Erythroblast (primary cell): ENCODE results near the gene NKD1.
"Not testable (repeated sequence)": the region's sequence is repeated elsewhere in the genome, so short reads cannot be mapped to it uniquely, and the experiment has no call there.

Source experiments
- DNase-seq, 2 experiments: peaks; one replicate each; lab custom pipeline; 2025; lab: John Stamatoyannopoulos, UW
- GATA1 ChIP-seq: IDR thresholded peaks from 2 replicates; pipeline ENCODE4 v1.6.1; 2011; ENCODE audit warnings: low read depth, mild to moderate bottlenecking, control low read depth, low read length, moderate library complexity
- POLR2A ChIP-seq: IDR thresholded peaks from 2 replicates; pipeline ENCODE4 v1.6.1; 2011; ENCODE audit warnings: mild to moderate bottlenecking, low read length

NKD1 gene

DNA sequence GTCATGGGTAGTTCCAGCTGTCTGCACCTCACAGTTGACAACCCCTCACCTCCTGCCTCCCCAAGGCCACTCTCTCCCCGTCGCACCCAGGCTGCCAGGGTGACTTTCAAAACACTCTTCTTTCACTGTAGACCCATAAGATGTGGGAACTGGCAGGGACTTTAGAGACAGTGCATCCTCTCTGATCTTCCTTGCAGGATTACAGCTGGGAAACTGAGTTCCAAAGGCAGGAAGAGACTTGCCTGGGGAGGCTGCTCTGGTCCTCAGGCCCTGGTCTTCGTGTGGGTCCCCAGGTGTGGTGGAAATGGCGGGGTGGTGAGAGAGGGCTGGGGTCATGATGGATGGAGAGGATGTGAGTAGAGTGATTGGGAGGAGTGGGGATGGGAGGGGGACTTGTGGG is 21.9 kb upstream of the NKD1 start:
- no peak for TF ChIP-seq GATA1
- TF ChIP-seq POLR2A, result no peak
- no peak for DNase-seq

DNA sequence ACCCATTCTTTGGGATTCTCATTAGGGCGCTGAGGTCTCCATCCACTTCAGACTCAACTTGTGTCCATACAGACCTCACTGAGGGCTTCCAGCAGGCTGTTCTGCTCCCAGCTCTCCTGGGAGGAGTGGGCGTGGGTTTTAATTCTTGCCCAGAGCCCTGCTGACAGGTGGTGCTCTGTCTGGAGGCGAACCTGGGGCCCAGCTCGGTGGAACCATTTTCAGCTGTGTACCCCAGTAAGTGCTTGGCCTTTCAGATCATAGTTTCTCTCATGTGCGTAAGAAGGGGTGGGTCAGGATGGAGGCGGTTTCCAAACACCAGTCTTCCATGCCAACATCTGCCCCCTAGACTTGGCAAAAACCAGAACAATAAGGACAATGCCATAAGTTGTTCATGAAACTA is 21.4 kb upstream of the NKD1 start:
- DNase-seq, result no peak
- TF ChIP-seq GATA1 (no peak), POLR2A (no peak)

DNA sequence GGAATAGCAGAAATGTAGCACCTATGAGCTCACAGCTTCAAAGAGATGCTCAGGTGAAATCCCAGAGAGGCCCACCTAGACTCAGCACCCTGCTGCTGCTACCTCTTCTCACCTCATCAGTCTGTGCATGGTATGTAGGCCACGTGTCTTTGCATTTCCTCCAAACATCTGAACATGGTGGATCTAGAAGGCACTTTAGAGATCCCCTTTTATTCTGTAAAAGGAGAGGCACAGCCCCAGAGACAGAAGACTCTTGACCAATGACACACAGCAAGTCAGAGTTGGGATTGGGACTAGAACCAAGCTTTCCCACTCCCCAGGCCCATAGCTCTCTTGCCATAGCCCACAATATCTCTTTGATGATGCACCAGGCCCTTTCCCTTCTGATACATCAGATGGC is 19.4 kb upstream of the NKD1 start:
- TF ChIP-seq GATA1 (no peak), POLR2A (no peak)
- DNase-seq, result no peak

DNA sequence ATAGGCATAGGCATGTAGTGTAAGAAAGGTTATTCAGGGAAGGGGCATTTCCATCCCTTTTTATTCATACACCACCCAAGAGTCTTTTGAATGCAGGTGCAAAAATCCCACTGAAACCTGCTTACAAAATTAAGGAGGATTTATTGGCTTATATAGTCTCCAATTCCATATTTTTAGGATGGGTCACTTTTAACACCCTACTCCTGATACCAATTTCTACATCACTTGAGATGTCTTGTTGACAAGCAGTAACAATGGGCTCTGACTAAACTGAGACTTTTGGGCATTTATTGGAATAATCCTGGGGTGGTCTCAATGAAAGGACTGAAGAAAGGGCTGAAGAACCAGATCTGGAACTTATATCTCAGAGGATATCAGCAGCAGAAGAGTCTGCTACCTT is 18.9 kb upstream of the NKD1 start:
- TF ChIP-seq POLR2A (no peak), GATA1 (no peak)
- no peak for DNase-seq

DNA sequence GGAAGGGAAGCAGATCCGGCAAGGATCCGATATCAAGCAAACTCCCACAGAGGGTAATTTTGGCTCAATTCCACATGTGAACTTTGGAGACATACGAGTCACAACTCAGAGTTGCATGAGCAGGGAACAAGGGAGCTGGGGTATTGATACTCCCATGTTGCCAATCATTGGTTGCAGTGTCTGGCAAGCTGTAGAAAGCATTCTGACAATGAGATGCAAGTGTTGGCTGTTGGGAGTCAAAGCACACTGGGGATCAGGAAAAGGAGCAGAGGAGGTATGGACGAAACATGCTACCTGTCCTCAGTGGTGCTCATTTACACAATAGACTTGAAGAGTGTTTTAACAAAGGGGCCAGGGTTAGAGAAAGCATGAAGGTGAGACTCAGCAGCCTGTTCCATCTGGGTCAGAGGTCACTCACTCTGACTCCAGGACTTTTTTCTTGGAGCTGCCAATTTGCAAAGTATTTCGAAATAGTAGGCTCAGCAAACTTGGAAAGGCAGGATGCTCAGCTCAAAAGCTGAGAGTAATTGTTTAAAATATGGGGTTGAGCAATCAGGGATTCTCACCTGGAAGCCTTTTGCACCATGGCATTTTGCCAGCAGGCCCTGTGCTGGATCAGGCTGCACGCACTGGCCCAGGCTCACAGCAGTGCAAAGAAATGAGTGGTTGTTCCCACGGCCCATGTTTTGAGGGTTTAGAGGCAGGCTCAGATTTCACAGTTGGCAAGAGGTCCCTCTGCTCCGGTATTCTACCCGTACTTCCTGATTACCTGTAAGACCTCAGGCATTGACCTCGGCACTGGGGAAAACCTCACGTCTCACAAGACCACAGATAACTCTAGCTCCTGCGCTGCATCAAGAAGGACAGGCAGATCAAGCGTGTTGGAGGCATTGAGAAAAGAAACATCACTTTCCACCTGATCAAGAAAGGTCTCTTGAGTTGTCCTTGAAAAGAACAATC is 17.6 kb upstream of the NKD1 start:
- TF ChIP-seq POLR2A (no peak), GATA1 (no peak)
- DNase-seq, result no peak

DNA sequence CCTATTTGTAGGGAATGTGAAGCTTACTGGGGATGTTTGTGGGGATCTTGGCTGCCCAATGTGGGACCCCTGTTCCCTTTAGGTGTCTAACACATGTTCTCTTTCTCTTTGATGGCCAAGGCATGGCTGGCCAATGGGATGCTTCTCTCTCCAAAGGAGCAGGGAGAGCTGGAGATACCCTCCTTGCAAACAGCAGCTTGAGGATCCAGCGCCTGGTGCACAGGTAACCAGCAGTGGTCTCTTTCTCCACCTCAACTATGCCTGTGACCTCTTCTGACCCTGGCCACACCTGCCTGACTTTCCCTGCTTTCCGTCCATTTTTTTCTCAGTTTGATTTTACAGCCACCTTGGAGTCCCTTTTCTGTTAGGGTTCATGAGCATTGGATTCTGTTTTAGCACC is 16.8 kb upstream of the NKD1 start:
- no peak for TF ChIP-seq GATA1
- no peak for TF ChIP-seq POLR2A
- no peak for DNase-seq

DNA sequence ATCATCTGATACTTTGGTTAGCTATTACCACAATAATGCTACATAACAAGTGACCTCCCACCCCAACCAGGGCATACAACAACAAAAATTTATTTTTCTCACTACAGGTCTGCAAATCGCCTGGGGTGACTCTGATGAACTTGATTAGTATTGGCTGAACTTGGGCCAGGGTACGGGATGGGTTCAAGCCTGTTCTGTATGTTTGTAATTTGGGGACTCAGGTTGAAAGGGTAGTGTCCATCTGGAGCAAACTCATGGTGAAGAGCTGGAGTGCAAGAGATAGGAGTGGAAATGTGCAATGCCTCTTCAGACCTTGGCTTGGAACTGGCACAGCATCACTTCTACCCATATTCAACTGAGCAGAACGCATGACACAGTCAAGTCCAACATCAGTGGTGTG is 16.3 kb upstream of the NKD1 start:
- no peak for DNase-seq
- TF ChIP-seq GATA1, result no peak
- TF ChIP-seq POLR2A, result no peak

DNA sequence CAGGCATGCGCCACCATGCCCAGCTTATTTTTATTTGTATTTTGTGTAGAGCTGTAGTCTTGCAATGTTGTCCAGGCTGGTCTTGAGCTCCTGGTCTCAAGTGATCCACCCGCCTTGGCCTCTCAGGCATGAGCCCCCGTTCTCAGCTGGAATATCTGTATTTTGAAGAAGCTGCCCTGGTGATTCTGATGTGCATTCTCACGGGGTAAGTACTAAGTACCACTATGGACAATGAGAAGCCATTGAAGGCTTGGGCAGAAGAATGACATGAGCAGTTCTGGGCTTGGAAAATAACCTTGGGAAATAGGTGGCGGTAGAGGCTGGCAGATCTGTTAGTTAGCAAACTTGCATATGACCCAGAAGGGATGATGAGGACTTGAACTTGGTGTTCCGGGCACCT is 15.6 kb upstream of the NKD1 start:
- no peak for DNase-seq
- TF ChIP-seq GATA1 (no peak), POLR2A (no peak)

DNA sequence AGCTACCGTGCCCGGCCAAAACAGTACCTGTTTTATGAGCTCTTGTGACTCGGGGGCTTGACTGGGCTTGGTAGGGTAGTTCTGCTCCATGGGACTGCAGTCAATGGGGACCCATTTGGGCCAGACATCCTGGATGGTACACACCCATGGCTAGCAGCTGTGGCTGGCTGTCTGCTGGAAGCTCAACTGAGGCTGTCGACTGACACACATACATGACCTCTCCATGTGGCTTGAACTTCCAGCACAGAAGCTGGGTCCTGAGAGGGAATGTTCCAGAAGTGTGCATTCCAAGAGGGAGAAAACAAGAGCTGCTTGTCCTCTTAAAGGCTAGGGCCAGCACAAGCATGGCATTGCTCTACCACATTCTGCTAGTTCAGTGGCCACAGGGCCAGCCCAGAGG is 14.9 kb upstream of the NKD1 start:
- TF ChIP-seq GATA1, result no peak
- no peak for TF ChIP-seq POLR2A
- no peak for DNase-seq

DNA sequence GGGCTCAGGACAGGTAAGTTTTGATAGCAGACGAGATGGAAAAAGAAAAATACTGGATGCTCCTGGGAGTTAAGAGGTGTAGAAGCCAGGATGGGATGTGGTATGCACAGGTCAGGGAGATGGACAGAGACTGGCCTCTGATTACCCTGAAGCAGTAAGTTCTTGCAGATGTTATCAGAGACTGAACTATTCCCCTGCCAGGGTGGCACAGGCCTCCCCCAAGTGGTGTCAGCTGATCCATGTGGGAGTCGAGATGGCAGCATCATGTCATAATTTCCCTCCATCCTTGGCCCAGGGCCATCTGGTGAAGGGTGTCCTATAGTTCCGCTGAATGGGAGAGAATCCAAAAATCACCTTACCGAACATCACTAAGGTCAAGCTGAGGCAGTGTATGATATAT is 14.1 kb upstream of the NKD1 start:
- TF ChIP-seq GATA1 (no peak), POLR2A (no peak)
- no peak for DNase-seq

DNA sequence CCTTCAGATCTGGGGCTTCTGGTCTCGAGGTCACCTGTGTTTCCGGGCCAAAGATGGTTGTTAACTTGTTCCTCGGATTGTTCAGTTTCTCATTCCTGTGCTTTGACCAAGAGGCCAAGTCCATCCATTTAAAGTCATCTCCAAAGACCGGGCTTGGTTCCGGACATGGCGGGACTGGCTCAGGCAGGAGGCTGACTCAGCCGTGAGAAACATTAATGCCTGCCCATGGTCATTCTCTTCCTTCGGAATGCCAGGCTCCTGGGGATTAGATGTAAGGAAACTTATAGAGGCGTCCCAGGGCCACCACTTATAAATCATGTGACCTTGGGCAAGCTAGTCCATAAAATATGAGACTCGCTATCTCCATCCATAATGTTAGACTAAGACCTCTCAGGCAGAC is 13.6 kb upstream of the NKD1 start:
- TF ChIP-seq POLR2A (no peak), GATA1 (no peak)
- no peak for DNase-seq

DNA sequence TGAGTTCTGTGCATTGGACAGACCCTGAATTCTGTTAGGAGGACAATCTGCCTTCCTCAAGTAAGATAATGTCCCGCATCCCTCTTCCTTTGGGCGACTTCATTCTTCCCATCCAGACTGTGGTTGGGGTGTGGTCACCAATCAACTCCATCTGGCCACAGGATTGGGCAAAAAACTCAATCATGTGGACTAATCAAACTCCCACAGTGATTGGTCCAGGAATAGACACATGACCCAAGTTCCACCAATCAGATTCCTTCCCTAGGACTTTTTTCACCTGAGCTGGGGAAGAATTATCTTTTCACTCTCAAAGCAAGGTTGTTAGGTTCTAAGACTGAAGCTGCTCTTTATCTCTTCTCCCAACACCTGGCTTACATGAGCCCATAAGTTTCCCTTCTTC is 13.2 kb upstream of the NKD1 start:
- no peak for DNase-seq
- TF ChIP-seq GATA1 (no peak), POLR2A (no peak)

DNA sequence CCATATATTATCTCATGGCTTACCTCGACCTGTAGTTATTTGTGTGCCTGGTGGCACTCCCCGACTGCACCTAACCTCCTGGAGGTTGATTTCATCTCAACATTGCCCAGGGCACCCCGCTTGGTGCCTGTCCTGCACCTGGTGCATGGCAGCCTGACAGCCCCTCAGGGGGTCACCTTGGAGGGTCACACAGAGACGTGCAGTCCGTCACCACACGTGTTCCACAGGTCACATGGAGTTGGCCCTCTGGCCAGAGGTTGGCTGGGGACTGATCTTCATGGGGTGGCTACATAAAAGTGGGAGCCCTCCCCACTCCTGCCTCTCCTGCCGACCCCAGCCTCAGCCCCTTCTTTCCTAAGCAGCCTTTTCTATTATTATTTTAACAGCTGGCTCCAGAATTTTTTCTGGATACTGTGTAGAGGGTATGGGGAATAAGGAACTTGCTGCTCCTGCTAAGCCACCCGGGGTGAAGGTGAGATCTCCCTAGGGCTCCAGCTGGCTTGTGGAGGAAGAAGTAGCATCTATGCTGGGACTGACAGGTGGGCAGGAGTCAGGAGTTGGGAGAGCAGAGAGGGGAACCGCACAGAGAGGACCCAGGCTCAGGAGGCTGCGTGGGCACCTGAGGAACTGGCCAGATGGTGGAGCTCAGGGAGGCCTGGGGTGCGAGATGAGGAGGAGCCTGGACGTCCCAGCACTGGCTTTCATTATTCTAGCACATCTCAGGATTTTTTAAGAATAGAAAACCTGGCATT is 12.5 kb upstream of the NKD1 start:
- no peak for TF ChIP-seq POLR2A
- TF ChIP-seq GATA1, result no peak
- DNase-seq, result no peak

DNA sequence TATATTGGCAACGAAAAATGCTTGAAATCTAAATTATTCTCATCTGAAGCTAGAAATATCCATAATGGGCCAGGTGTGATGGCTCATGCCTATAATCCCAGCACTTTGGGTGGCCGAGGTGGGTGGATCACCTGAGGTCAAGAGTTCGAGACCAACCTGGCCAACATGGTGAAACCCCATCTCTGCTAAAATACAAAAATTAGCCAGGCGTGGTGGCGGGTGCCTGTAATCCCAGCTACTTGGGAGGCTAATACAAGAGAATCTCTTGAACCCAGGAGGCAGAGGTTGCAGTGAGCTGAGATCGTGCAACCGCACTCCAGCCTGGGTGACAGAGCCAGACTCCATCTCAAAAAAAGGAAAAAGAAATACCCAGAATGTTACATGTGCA is 11.9 kb upstream of the NKD1 start:
- DNase-seq, result not testable (repeated sequence)
